HS-5 (cell line): Measurements from ENCODE around the gene KLHL26.

Experiments used
- DNase-seq: peaks from one replicate; pipeline ENCODE4 v3.0.0-alpha.2; 2012; ENCODE audit warnings: low read depth

KLHL26 gene

GRCh38 chr19:18718846-18719458, 82.1 kb downstream of the KLHL26 start:
- no peak for DNase-seq

- no peak for DNase-seq
Measured at GRCh38 chr19:18719541-18719940, 82.7 kb downstream of the KLHL26 start.
